ENCODE results near the gene DNER.

DNA sequence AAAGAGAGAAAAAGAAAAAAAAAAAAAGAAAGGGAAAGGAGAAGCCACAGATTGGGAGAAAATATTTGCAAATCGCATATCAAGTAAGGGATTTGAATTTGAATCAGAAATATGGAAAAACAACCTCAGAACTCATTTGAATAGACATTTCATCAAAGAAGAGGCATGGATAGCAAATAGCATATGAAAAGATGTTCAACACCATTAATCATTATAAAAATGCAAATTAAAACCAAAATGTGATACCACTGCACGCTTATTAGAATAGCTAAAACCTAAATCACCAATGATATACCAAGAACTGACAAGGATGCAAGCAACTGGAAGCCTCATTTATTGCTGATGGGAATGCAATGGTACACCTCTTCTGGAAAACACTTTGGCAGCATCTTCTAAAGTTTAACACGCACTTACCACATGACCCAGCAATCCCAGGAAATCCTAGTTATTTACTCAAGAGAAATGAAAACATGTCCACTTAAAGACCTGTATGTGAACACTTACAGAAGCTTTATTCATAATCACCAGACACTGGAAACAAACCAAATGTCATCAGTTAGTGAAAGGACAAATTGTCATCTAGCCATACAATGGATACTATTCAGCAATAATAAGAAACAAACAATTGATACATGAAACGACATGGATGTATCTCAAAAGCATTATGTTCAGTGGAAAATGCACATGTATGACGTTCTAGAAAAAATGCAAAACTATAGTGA, 10.3 kb downstream of the DNER start:
- no peak for TF ChIP-seq MYC (IDR thresholded peaks at IDR 0.05; ENCODE audit: low read depth, low read length)
- no peak for TF ChIP-seq POLR2A (IDR thresholded peaks at IDR 0.05; ENCODE audit: low read depth, low read length)
- TF ChIP-seq, protein P1, sequence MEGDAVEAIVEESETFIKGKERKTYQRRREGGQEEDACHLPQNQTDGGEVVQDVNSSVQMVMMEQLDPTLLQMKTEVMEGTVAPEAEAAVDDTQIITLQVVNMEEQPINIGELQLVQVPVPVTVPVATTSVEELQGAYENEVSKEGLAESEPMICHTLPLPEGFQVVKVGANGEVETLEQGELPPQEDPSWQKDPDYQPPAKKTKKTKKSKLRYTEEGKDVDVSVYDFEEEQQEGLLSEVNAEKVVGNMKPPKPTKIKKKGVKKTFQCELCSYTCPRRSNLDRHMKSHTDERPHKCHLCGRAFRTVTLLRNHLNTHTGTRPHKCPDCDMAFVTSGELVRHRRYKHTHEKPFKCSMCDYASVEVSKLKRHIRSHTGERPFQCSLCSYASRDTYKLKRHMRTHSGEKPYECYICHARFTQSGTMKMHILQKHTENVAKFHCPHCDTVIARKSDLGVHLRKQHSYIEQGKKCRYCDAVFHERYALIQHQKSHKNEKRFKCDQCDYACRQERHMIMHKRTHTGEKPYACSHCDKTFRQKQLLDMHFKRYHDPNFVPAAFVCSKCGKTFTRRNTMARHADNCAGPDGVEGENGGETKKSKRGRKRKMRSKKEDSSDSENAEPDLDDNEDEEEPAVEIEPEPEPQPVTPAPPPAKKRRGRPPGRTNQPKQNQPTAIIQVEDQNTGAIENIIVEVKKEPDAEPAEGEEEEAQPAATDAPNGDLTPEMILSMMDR (IDR thresholded peaks at IDR 0.05; ENCODE audit: extremely low read depth in 1 of 2, insufficient read depth in 1 of 2, low read depth in 1 of 2, low read length in 2 of 2) = no peak
- TF ChIP-seq, protein P2, sequence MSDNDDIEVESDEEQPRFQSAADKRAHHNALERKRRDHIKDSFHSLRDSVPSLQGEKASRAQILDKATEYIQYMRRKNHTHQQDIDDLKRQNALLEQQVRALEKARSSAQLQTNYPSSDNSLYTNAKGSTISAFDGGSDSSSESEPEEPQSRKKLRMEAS (IDR thresholded peaks at IDR 0.05; ENCODE audit: insufficient read depth, insufficient read length) = no peak
